Stimulated activated CD4-positive, alpha-beta T cell treated with anti-CD3 and anti-CD28 coated beads, Interleukin-1b, Interleukin-23, amount 100 ng/mL, for 1 hour (primary cell): ENCODE data around the gene TRMT10B.
"Not testable (repeated sequence)": the region's sequence is repeated elsewhere in the genome, so short reads cannot be mapped to it uniquely, and the experiment has no call there.

ENCODE experiments used
- DNase-seq, 2 donors: peaks; one replicate each; pipeline ENCODE4 v3.0.0-alpha.2; 2020; ENCODE audit warnings: low read depth in 2 of 2

TRMT10B gene

DNA sequence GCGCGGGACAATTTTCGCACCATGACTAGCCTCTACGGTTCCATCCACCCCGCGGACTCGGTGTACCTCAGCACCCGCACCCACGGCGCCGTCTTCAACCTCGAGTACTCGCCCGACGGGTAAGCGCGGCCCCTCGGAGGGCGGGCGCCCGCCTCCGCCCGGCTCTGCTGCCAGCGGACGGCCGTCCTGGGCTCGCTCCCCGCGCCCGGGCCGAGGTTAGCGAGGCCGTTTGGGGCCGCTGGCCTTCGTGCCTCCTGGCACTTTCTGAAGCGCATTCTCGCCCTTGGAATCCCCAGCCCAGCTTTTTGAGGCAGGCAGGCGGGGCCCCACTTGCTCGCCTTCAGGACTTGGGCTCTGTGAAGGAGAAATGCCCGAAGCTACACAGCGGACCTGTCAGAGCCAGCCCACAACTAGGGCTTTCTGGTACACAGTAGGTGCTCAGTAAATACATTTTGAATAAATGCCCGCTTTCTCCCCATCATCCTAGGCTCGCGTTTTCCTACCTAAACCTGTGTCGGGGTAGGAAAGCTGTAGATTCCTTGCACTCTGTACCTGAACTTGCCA lies 47.8 kb downstream of the TRMT10B start:
- no peak for DNase-seq

DNA sequence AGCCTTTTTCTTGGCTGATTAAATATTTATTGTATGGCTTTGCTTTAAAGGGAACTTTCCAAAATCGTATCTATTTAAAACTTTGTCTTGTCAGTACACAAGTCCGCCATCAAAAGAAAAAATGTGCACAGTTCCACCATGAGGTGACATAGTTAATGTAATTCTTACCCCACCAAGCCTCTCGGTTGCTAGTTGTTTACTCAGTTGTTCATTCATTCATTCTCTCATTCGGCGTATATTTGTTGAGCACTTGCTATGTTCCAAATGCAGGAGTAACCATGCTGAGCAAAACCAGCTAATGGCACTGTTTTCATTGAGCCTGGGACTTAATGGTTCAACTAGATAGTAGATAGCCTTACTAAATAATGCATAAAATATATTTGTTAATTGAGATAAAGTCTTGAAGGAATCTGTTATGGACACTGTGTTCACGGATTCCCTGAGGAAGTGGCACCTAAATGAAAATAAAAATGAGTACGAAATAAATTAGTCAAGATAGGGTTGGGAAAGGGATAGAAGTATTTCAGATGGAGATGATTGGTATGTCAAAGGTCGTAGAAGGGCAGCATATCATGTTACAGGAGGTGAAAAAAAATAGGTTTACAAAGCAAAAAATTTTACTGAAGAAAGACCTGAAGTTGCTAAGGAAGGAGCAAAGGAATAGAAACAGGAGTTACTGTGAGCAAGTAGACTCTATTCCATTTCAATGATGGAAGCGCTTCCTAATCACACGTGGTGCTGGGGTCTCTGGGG lies 48.5 kb downstream of the TRMT10B start:
- no peak for DNase-seq

DNA sequence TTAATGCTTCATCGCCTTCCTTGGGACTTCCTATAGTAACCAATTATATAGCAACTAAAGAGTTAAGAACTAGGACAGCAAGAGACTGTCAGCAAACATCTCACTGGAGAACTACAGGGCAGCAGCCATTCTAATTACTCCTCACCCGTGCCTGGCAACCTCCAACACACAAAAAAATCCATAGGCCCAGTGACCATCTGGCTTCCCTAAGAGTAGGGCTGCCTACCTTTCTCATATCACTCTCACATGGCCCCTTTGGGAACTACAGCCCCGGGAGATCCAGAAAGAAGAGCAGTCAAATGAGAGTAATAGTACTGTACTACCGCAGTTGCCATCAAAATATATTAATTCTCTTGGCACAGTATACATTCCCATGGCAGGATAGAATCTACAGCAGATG lies 52.7 kb downstream of the TRMT10B start:
- DNase-seq = no peak

DNA sequence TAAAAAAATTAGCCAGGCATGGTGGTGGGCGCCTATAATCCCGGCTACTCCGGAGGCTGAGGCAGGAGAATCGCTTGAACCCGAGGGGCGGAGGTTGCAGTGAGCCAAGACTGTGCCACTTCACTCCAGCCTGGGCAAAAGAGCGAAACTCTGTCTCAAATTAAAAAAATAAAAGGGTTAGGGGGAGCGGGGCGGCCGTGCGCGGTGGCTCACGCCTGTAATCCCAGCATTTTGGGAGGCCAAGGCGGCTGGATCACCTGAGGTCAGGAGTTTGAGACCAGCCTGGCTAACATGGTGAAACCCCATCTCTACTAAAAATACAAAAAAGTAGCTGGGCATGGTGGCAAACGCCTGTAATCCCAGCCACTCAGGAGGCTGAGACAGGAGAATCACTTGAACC lies 56.1 kb downstream of the TRMT10B start:
- DNase-seq = not testable (repeated sequence)

DNA sequence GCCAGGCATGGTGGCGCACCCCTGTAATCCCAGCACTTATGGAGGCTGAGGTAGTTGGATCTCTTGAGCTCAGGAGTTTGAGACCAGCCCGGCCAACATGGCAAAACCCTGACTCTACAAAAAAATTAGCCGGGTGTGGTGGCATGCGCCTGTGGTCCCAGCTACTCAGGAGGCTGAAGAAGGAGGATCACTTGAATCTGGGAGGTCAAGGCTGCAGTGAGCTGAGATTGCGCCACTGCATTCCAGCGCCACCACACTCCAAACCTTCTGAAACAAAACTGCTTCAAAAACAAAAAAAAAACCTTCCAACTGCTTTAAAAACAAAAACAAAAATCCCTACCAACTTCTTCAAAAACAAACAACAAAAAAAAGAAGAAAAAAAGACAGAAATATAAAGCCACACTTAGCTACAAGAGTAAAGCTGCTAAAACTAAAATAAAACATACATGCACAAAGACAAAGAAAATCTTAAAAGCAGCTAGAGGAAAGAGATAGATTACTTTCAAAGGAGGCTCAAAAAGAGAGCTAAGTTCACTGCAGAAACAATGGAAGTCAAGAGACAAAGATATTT lies 58.4 kb downstream of the TRMT10B start:
- no peak for DNase-seq

DNA sequence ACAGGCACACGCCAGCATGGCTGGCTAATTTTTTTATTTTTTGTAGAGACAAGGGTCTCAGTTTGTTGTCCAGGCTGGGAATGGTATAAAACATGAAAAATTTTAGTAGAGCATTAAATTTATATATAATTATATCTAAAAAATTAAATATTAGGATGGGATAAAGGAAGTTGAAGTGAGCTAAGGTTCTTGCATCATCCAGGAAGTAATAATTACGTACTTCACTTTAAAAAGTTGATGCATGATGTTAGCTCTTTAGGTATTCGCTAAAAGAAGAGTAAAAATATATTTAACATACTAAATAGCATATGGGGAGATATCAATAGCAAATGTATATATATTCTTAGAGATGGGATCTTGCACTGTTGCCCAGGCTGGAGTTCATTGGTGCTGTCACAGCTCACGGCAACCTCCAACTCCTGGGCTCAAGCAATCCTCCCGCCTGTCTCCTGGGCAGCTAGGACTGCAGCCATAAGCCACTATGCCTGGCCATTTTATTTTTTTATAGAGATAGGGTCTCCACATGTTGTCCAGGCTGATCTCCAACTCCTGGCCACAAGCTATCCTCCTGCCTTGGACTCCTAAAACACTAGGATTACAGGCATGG lies 59.3 kb downstream of the TRMT10B start:
- DNase-seq = no peak

DNA sequence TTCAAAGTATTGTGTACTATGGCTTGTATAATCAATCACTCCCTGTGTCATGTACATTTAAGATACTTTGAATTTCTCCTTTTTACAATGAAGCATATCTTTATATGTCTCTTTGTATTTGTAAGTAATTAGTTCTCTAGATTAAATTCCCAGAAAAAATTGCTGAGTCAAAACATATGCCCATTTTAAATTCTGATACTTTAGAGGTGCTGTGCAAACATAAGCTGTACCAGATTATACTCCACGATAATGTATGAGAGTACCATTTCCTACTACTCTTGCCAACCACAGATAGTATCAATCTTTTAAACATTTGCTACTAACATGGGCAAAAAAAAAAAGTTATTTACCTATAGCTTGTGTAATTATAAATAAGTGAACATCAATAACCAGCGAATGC lies 65.2 kb downstream of the TRMT10B start:
- no peak for DNase-seq

DNA sequence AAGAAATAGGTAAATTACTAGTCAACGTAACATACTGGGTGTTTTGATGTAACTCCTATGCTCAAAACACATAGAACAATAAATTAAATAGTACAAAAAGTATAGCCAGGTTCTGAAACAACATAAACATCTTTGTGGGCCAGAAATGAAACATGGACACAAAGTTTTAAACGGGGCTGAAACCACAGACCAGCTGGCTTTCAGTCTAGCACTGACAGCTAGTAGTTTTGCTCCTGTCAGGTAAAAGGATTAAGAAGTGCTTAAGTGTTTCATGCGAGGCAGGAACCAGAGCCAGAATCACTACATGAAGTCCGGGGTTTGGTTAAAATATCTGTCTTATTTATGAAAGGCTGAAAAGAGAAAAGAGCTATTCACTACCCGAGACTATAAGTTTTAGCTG lies 66.5 kb downstream of the TRMT10B start:
- no peak for DNase-seq

DNA sequence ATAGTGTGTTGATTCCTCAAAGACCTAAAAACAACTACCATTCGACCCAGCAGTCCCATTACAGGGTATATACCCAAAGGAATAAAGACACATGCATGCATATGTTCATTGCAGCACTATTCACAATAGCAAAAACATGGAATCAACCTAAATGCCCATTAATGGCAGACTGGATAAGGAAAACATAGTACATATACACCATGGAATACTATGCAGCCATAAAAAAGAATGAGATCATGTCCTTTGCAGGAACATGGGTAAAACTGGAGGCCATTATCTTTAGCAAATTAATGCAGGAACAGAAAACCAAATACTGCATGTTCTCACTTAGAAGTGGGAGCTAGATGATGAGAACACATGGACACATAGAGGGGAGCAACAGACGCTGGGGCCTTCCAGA lies 71.6 kb downstream of the TRMT10B start:
- DNase-seq = not testable (repeated sequence)

DNA sequence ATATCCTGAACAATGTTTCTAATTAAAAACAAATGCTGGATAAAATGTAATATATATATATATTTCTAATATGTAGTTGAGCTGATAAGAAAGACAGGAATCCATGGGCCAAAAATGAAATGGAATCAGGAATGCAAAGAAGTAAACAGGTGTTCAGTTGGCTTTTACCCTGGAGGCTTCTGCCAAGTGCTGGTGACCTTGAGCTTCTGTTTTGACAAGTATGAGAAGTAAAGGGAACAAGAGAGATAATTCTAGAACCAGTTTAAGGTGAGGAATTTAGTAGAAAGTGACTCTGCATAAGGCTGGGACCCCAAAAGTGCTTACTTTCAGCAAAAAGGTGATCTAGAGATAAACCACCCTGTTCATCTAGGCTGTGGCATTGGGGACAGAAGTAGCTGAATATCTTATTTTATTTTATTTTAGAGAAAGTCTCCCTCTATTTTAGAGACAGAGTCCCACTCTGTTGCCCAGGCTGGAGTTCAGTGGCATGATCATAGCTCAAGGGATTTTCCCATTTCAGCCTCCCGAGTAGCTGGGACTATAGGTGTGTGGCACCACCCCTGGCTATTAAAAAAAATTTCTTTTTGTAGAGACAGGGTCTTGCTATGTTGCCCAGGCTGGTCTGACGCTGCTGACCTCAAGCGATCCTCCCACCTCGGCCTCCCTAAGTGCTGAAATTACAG lies 74.0 kb downstream of the TRMT10B start:
- DNase-seq = no peak
